Measurements from ENCODE around the gene MICB.

MICB gene

GRCh38 chr6:31513456-31514165, 15.7 kb downstream of the MICB start:
- H3K27ac ChIP-seq (ENCODE audit: low read length): no peak overlapping the region
- H3K9me3 ChIP-seq (ENCODE audit: control insufficient read depth in 2 of 2, low read length in 2 of 2): peaks cover 0 to 2% of the 10 kb centered on the region in 2 donors
- H3K27me3 ChIP-seq (ENCODE audit: control insufficient read depth in 1 of 2, insufficient read depth in 2 of 2, low read length in 2 of 2): peaks cover 3 to 7% of the 10 kb centered on the region in 2 donors
- H3K36me3 ChIP-seq (ENCODE audit: control insufficient read depth in 2 of 2, insufficient read depth in 2 of 2, low read length in 2 of 2): no peaks in the 10 kb centered on the region
- H3K4me3 ChIP-seq (ENCODE audit: low read length in 2 of 2): no peak overlapping the region
- H3K4me1 ChIP-seq (ENCODE audit: control insufficient read depth, insufficient read depth, low read length): no peaks in the 10 kb centered on the region
- H3K9ac ChIP-seq (ENCODE audit: low read length in 2 of 2): no peak overlapping the region

GRCh38 chr6:31521835-31522234, 23.9 kb downstream of the MICB start:
- Histone ChIP-seq H3K4me3 (ENCODE audit: low read length in 2 of 2) (no peak overlapping the region), H3K27ac (ENCODE audit: low read length) (no peak overlapping the region), H3K9ac (ENCODE audit: low read length in 2 of 2) (no peak overlapping the region), H3K36me3 (ENCODE audit: control insufficient read depth in 2 of 2, insufficient read depth in 2 of 2, low read length in 2 of 2) (no peaks in the 10 kb centered on the region), H3K27me3 (ENCODE audit: control insufficient read depth in 1 of 2, insufficient read depth in 2 of 2, low read length in 2 of 2) (no peaks in the 10 kb centered on the region), H3K4me1 (ENCODE audit: control insufficient read depth, insufficient read depth, low read length) (no peaks in the 10 kb centered on the region), H3K9me3 (ENCODE audit: control insufficient read depth in 2 of 2, low read length in 2 of 2) (no peaks in the 10 kb centered on the region)

GRCh38 chr6:31525553-31525931, 27.6 kb downstream of the MICB start:
- Histone ChIP-seq H3K27me3 (ENCODE audit: control insufficient read depth in 1 of 2, insufficient read depth in 2 of 2, low read length in 2 of 2) (no peaks in the 10 kb centered on the region), H3K9ac (ENCODE audit: low read length in 2 of 2) (no peak overlapping the region), H3K4me1 (ENCODE audit: control insufficient read depth, insufficient read depth, low read length) (no peaks in the 10 kb centered on the region), H3K36me3 (ENCODE audit: control insufficient read depth in 2 of 2, insufficient read depth in 2 of 2, low read length in 2 of 2) (peaks cover 8 to 10% of the 10 kb centered on the region in 2 donors), H3K4me3 (ENCODE audit: low read length in 2 of 2) (no peak overlapping the region), H3K27ac (ENCODE audit: low read length) (no peak overlapping the region), H3K9me3 (ENCODE audit: control insufficient read depth in 2 of 2, low read length in 2 of 2) (no peaks in the 10 kb centered on the region)

GRCh38 chr6:31525932-31526591, 28.1 kb downstream of the MICB start:
- H3K4me1 ChIP-seq (ENCODE audit: control insufficient read depth, insufficient read depth, low read length): no peaks in the 10 kb centered on the region

GRCh38 chr6:31528307-31528777, 30.4 kb downstream of the MICB start:
- Histone ChIP-seq H3K4me3 (ENCODE audit: low read length in 2 of 2) (no peak overlapping the region), H3K4me1 (ENCODE audit: control insufficient read depth, insufficient read depth, low read length) (no peaks in the 10 kb centered on the region), H3K9me3 (ENCODE audit: control insufficient read depth in 2 of 2, low read length in 2 of 2) (no peaks in the 10 kb centered on the region), H3K36me3 (ENCODE audit: control insufficient read depth in 2 of 2, insufficient read depth in 2 of 2, low read length in 2 of 2) (peaks cover 24 to 35% of the 10 kb centered on the region in 2 donors), H3K9ac (ENCODE audit: low read length in 2 of 2) (no peak overlapping the region), H3K27ac (ENCODE audit: low read length) (no peak overlapping the region), H3K27me3 (ENCODE audit: control insufficient read depth in 1 of 2, insufficient read depth in 2 of 2, low read length in 2 of 2) (no peaks in the 10 kb centered on the region)

More at GRCh38 chr6:31525932-31526591, 28.1 kb downstream of the MICB start:
- H3K36me3 ChIP-seq (ENCODE audit: control insufficient read depth in 2 of 2, insufficient read depth in 2 of 2, low read length in 2 of 2): peaks cover 13 to 15% of the 10 kb centered on the region in 2 donors
- H3K27ac ChIP-seq (ENCODE audit: low read length): no peak overlapping the region
- no peak overlapping the region for H3K4me3 ChIP-seq (ENCODE audit: low read length in 2 of 2)
- H3K9me3 ChIP-seq (ENCODE audit: control insufficient read depth in 2 of 2, low read length in 2 of 2): no peaks in the 10 kb centered on the region
- no peak overlapping the region for H3K9ac ChIP-seq (ENCODE audit: low read length in 2 of 2)
- no peaks in the 10 kb centered on the region for H3K27me3 ChIP-seq (ENCODE audit: control insufficient read depth in 1 of 2, insufficient read depth in 2 of 2, low read length in 2 of 2)

- Histone ChIP-seq H3K9me3 (ENCODE audit: control insufficient read depth in 2 of 2, low read length in 2 of 2) (no peaks in the 10 kb centered on the region), H3K4me1 (ENCODE audit: control insufficient read depth, insufficient read depth, low read length) (no peaks in the 10 kb centered on the region), H3K27ac (ENCODE audit: low read length) (no peak within 1 kb of the TSS), H3K27me3 (ENCODE audit: control insufficient read depth in 1 of 2, insufficient read depth in 2 of 2, low read length in 2 of 2) (no peaks in the 10 kb centered on the region), H3K36me3 (ENCODE audit: control insufficient read depth in 2 of 2, insufficient read depth in 2 of 2, low read length in 2 of 2) (peaks cover 28 to 40% of the 10 kb centered on the region in 2 donors), H3K9ac (ENCODE audit: low read length in 2 of 2) (no peak within 1 kb of the TSS), H3K4me3 (ENCODE audit: low read length in 2 of 2) (no peak within 1 kb of the TSS)
Observed at GRCh38 chr6:31528821-31529328, 30.9 kb downstream of the MICB start, which contains the start of gene MCCD1. MCCD1 (plus strand) TSS chr6:31528962; CDS start chr6:31529015, 53 bp downstream.

GRCh38 chr6:31529329-31530150, 31.6 kb downstream of the MICB start:
- Histone ChIP-seq H3K36me3 (ENCODE audit: control insufficient read depth in 2 of 2, insufficient read depth in 2 of 2, low read length in 2 of 2) (peaks cover 33 to 46% of the 10 kb centered on the region in 2 donors), H3K4me1 (ENCODE audit: control insufficient read depth, insufficient read depth, low read length) (no peaks in the 10 kb centered on the region), H3K4me3 (ENCODE audit: low read length in 2 of 2) (no peak overlapping the region), H3K9ac (ENCODE audit: low read length in 2 of 2) (no peak overlapping the region), H3K27ac (ENCODE audit: low read length) (no peak overlapping the region), H3K9me3 (ENCODE audit: control insufficient read depth in 2 of 2, low read length in 2 of 2) (no peaks in the 10 kb centered on the region), H3K27me3 (ENCODE audit: control insufficient read depth in 1 of 2, insufficient read depth in 2 of 2, low read length in 2 of 2) (no peaks in the 10 kb centered on the region)

GRCh38 chr6:31530659-31531058, 32.7 kb downstream of the MICB start:
- Histone ChIP-seq H3K9ac (ENCODE audit: low read length in 2 of 2) (no peak overlapping the region), H3K27ac (ENCODE audit: low read length) (no peak overlapping the region), H3K4me3 (ENCODE audit: low read length in 2 of 2) (no peak overlapping the region), H3K27me3 (ENCODE audit: control insufficient read depth in 1 of 2, insufficient read depth in 2 of 2, low read length in 2 of 2) (no peaks in the 10 kb centered on the region), H3K4me1 (ENCODE audit: control insufficient read depth, insufficient read depth, low read length) (no peaks in the 10 kb centered on the region), H3K9me3 (ENCODE audit: control insufficient read depth in 2 of 2, low read length in 2 of 2) (no peaks in the 10 kb centered on the region), H3K36me3 (ENCODE audit: control insufficient read depth in 2 of 2, insufficient read depth in 2 of 2, low read length in 2 of 2) (peaks cover 45 to 57% of the 10 kb centered on the region in 2 donors)

- no peak overlapping the region for H3K27ac ChIP-seq (ENCODE audit: low read length)
- no peaks in the 10 kb centered on the region for H3K9me3 ChIP-seq (ENCODE audit: control insufficient read depth in 2 of 2, low read length in 2 of 2)
- no peak overlapping the region for H3K9ac ChIP-seq (ENCODE audit: low read length in 2 of 2)
- no peaks in the 10 kb centered on the region for H3K27me3 ChIP-seq (ENCODE audit: control insufficient read depth in 1 of 2, insufficient read depth in 2 of 2, low read length in 2 of 2)
- peaks cover 50 to 63% of the 10 kb centered on the region in 2 donors for H3K36me3 ChIP-seq (ENCODE audit: control insufficient read depth in 2 of 2, insufficient read depth in 2 of 2, low read length in 2 of 2)
- H3K4me3 ChIP-seq (ENCODE audit: low read length in 2 of 2): no peak overlapping the region
- H3K4me1 ChIP-seq (ENCODE audit: control insufficient read depth, insufficient read depth, low read length): no peaks in the 10 kb centered on the region
Observed at GRCh38 chr6:31531162-31531561, 33.2 kb downstream of the MICB start.

GRCh38 chr6:31531771-31532643, 34.1 kb downstream of the MICB start:
- Histone ChIP-seq H3K4me3 (ENCODE audit: low read length in 2 of 2) (no peak overlapping the region), H3K9ac (ENCODE audit: low read length in 2 of 2) (no peak overlapping the region), H3K36me3 (ENCODE audit: control insufficient read depth in 2 of 2, insufficient read depth in 2 of 2, low read length in 2 of 2) (peaks cover 55 to 68% of the 10 kb centered on the region in 2 donors), H3K27ac (ENCODE audit: low read length) (no peak overlapping the region), H3K9me3 (ENCODE audit: control insufficient read depth in 2 of 2, low read length in 2 of 2) (no peaks in the 10 kb centered on the region), H3K27me3 (ENCODE audit: control insufficient read depth in 1 of 2, insufficient read depth in 2 of 2, low read length in 2 of 2) (no peaks in the 10 kb centered on the region), H3K4me1 (ENCODE audit: control insufficient read depth, insufficient read depth, low read length) (no peaks in the 10 kb centered on the region)
